Erythroblast (primary cell): ENCODE results near the gene INPP4A.
"Not testable (repeated sequence)": the region's sequence is repeated elsewhere in the genome, so short reads cannot be mapped to it uniquely, and the experiment has no call there.

ENCODE experiments used
- DNase-seq, 2 experiments: peaks; one replicate each; lab custom pipeline; 2025; lab: John Stamatoyannopoulos, UW
- GATA1 ChIP-seq: IDR thresholded peaks from 2 replicates; pipeline ENCODE4 v1.6.1; 2011; ENCODE audit warnings: low read depth, mild to moderate bottlenecking, control low read depth, low read length, moderate library complexity
- POLR2A ChIP-seq: IDR thresholded peaks from 2 replicates; pipeline ENCODE4 v1.6.1; 2011; ENCODE audit warnings: mild to moderate bottlenecking, low read length

INPP4A gene

GRCh38 chr2:98444436-98445176 is at the start of gene INPP4A:
TSS of gene INPP4A (plus strand) at chr2:98444858. CDS start at chr2:98520049, 75,191 bp downstream.
- DNase-seq = peak; percentile 82 to 89

GRCh38 chr2:98395977-98396376 is 48.7 kb upstream of the INPP4A start:
- no peak for TF ChIP-seq POLR2A
- TF ChIP-seq GATA1 = no peak
- no peak for DNase-seq

More at GRCh38 chr2:98444436-98445176, at the start of gene INPP4A:
- TF ChIP-seq POLR2A = no peak
- no peak for TF ChIP-seq GATA1

GRCh38 chr2:98396745-98397355 is 47.8 kb upstream of the INPP4A start:
- no peak for DNase-seq
- TF ChIP-seq GATA1 (no peak), POLR2A (no peak)

- TF ChIP-seq GATA1 = no peak
- no peak for TF ChIP-seq POLR2A
- DNase-seq = no peak
These were observed 45.5 kb upstream of the INPP4A start for GRCh38 chr2:98399140-98399539.

- no peak for DNase-seq
- TF ChIP-seq POLR2A = no peak
- TF ChIP-seq GATA1 = no peak
These were observed 40.8 kb upstream of the INPP4A start for GRCh38 chr2:98403878-98404277.

- no peak for TF ChIP-seq POLR2A
- no peak for TF ChIP-seq GATA1
- no peak for DNase-seq
These were observed 40.0 kb upstream of the INPP4A start for GRCh38 chr2:98404556-98405250.

GRCh38 chr2:98405301-98405700 is 39.4 kb upstream of the INPP4A start:
- DNase-seq = no peak
- TF ChIP-seq GATA1 (no peak), POLR2A (no peak)

GRCh38 chr2:98408155-98408554 is 36.5 kb upstream of the INPP4A start:
- no peak for DNase-seq
- TF ChIP-seq POLR2A (no peak), GATA1 (no peak)

GRCh38 chr2:98412751-98413458 is 31.8 kb upstream of the INPP4A start:
- peak; percentile 78 to 86 for DNase-seq

GRCh38 chr2:98414246-98414645 is 30.4 kb upstream of the INPP4A start:
- DNase-seq = not testable (repeated sequence)

More at GRCh38 chr2:98412751-98413458, 31.8 kb upstream of the INPP4A start:
- TF ChIP-seq POLR2A (no peak), GATA1 (no peak)

GRCh38 chr2:98415719-98416248 is 28.9 kb upstream of the INPP4A start:
- not testable (repeated sequence) for DNase-seq

- no peak for DNase-seq
- TF ChIP-seq GATA1 = no peak
- TF ChIP-seq POLR2A = no peak
These were observed 28.1 kb upstream of the INPP4A start for GRCh38 chr2:98416383-98417159.

GRCh38 chr2:98419544-98419943 is 25.1 kb upstream of the INPP4A start:
- no peak for DNase-seq
- TF ChIP-seq GATA1 = no peak
- no peak for TF ChIP-seq POLR2A

- no peak for DNase-seq
- TF ChIP-seq GATA1 = no peak
- TF ChIP-seq POLR2A = no peak
These were observed 24.5 kb upstream of the INPP4A start for GRCh38 chr2:98419977-98420725.
